ENCODE measurements around the gene ANKRD45.
"Not testable (repeated sequence)": the region's sequence is repeated elsewhere in the genome, so short reads cannot be mapped to it uniquely, and the experiment has no call there.

ANKRD45 gene

GRCh38 chr1:173568483-173568882, 101.2 kb downstream of the ANKRD45 start:
- H3K27ac ChIP-seq (ENCODE audit: low read depth, low read length), result no peak overlapping the region
- no peaks in the 10 kb centered on the region for H3K79me2 ChIP-seq (ENCODE audit: control insufficient read depth, low read length)
- H3K36me3 ChIP-seq (ENCODE audit: control insufficient read depth, low read length), result no peaks in the 10 kb centered on the region
- TF ChIP-seq EZH2phosphoT487 (IDR thresholded peaks at IDR 0.05; ENCODE audit: borderline replicate concordance, low read length), result no peak
- TF ChIP-seq, protein P1, sequence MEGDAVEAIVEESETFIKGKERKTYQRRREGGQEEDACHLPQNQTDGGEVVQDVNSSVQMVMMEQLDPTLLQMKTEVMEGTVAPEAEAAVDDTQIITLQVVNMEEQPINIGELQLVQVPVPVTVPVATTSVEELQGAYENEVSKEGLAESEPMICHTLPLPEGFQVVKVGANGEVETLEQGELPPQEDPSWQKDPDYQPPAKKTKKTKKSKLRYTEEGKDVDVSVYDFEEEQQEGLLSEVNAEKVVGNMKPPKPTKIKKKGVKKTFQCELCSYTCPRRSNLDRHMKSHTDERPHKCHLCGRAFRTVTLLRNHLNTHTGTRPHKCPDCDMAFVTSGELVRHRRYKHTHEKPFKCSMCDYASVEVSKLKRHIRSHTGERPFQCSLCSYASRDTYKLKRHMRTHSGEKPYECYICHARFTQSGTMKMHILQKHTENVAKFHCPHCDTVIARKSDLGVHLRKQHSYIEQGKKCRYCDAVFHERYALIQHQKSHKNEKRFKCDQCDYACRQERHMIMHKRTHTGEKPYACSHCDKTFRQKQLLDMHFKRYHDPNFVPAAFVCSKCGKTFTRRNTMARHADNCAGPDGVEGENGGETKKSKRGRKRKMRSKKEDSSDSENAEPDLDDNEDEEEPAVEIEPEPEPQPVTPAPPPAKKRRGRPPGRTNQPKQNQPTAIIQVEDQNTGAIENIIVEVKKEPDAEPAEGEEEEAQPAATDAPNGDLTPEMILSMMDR (IDR thresholded peaks at IDR 0.05; ENCODE audit: low read depth, low read length, poor library complexity, severe bottlenecking), result no peak
- no peaks in the 10 kb centered on the region for H3K27me3 ChIP-seq (ENCODE audit: control insufficient read depth, low read length)
- no peaks in the 10 kb centered on the region for H3K9me2 ChIP-seq (replicated peaks; ENCODE audit: control insufficient read depth, low read length)
- no peak overlapping the region for H3K4me3 ChIP-seq (ENCODE audit: low read length)
- H3K4me1 ChIP-seq (ENCODE audit: control insufficient read depth, low read length), result no peaks in the 10 kb centered on the region
- no peak overlapping the region for H3K4me2 ChIP-seq (ENCODE audit: low read length)
- no peaks in the 10 kb centered on the region for H3F3A ChIP-seq (ENCODE audit: control insufficient read depth, insufficient read depth)
- H4K20me1 ChIP-seq (ENCODE audit: control insufficient read depth, insufficient read depth, low read depth, low read length), result no peaks in the 10 kb centered on the region
- no peaks in the 10 kb centered on the region for H3K9me3 ChIP-seq (ENCODE audit: control insufficient read depth, insufficient read depth, low read length)

DNA sequence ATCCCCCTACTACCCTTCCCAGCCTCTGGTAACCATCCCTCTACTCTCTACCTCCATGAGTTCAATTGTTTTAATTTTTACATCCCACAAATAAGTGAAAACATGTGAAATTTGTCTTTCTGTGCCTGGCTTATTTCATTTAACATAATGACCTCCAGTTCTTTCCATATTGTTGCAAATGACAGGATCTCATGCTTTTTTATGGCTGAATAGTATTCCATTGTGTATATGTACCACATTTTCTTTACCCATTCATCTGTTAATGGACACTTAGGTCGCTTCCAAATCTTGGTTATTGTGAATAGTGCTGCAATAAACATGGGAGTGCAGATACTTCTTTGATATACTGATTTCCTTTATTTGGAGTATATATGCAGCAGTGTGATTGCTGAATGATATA, 105.8 kb downstream of the ANKRD45 start:
- not testable (repeated sequence) for H3K4me1 ChIP-seq (ENCODE audit: control insufficient read depth, low read length); H3K27me3 ChIP-seq (ENCODE audit: control insufficient read depth, low read length); H3K27ac ChIP-seq (ENCODE audit: low read depth, low read length); H3K79me2 ChIP-seq (ENCODE audit: control insufficient read depth, low read length); H3K4me3 ChIP-seq (ENCODE audit: low read length); H3K9me2 ChIP-seq (replicated peaks; ENCODE audit: control insufficient read depth, low read length); H3F3A ChIP-seq (ENCODE audit: control insufficient read depth, insufficient read depth); H3K4me2 ChIP-seq (ENCODE audit: low read length); H3K9me3 ChIP-seq (ENCODE audit: control insufficient read depth, insufficient read depth, low read length); H3K36me3 ChIP-seq (ENCODE audit: control insufficient read depth, low read length); H4K20me1 ChIP-seq (ENCODE audit: control insufficient read depth, insufficient read depth, low read depth, low read length)

DNA sequence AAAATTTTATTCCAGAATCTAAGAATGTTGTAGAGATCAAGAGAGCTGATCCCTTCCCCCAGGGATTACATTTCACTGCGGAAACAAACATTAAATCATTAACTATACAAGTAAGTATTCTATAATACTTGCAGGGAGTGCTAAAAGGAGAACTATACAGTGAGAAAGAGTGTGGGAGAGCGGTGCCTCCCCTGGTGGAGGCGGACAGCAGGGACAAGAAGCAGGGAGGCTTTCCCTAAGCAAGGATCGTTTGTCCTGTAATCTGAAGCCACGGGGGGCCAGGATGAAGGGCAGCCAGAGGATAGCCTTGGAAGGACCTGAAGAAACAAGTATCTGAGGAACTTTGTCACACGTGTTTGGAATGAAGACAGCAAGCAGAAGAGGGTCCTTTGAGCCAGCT, 106.8 kb downstream of the ANKRD45 start:
- no peaks in the 10 kb centered on the region for H3K9me3 ChIP-seq (ENCODE audit: control insufficient read depth, insufficient read depth, low read length)
- H3K36me3 ChIP-seq (ENCODE audit: control insufficient read depth, low read length), result no peaks in the 10 kb centered on the region
- no peaks in the 10 kb centered on the region for H3K79me2 ChIP-seq (ENCODE audit: control insufficient read depth, low read length)
- no peaks in the 10 kb centered on the region for H3K4me1 ChIP-seq (ENCODE audit: control insufficient read depth, low read length)
- TF ChIP-seq, protein P1 (IDR thresholded peaks at IDR 0.05; ENCODE audit: low read depth, low read length, poor library complexity, severe bottlenecking), result no peak
- no peak for TF ChIP-seq EZH2phosphoT487 (IDR thresholded peaks at IDR 0.05; ENCODE audit: borderline replicate concordance, low read length)
- no peaks in the 10 kb centered on the region for H3K27me3 ChIP-seq (ENCODE audit: control insufficient read depth, low read length)
- no peaks in the 10 kb centered on the region for H3K9me2 ChIP-seq (replicated peaks; ENCODE audit: control insufficient read depth, low read length)
- H3K27ac ChIP-seq (ENCODE audit: low read depth, low read length), result no peak overlapping the region
- H4K20me1 ChIP-seq (ENCODE audit: control insufficient read depth, insufficient read depth, low read depth, low read length), result no peaks in the 10 kb centered on the region
- H3K4me3 ChIP-seq (ENCODE audit: low read length), result no peak overlapping the region
- H3K4me2 ChIP-seq (ENCODE audit: low read length), result no peak overlapping the region
- no peaks in the 10 kb centered on the region for H3F3A ChIP-seq (ENCODE audit: control insufficient read depth, insufficient read depth)

GRCh38 chr1:173561263-173561662, 108.4 kb downstream of the ANKRD45 start:
- Histone ChIP-seq H3F3A (ENCODE audit: control insufficient read depth, insufficient read depth) (no peaks in the 10 kb centered on the region), H3K27me3 (ENCODE audit: control insufficient read depth, low read length) (no peaks in the 10 kb centered on the region), H3K36me3 (ENCODE audit: control insufficient read depth, low read length) (no peaks in the 10 kb centered on the region), H3K27ac (ENCODE audit: low read depth, low read length) (no peak overlapping the region), H3K79me2 (ENCODE audit: control insufficient read depth, low read length) (no peaks in the 10 kb centered on the region), H3K9me3 (ENCODE audit: control insufficient read depth, insufficient read depth, low read length) (no peaks in the 10 kb centered on the region), H4K20me1 (ENCODE audit: control insufficient read depth, insufficient read depth, low read depth, low read length) (no peaks in the 10 kb centered on the region), H3K9me2 (replicated peaks; ENCODE audit: control insufficient read depth, low read length) (no peaks in the 10 kb centered on the region), H3K4me3 (ENCODE audit: low read length) (no peak overlapping the region), H3K4me2 (ENCODE audit: low read length) (no peak overlapping the region), H3K4me1 (ENCODE audit: control insufficient read depth, low read length) (no peaks in the 10 kb centered on the region)
- TF ChIP-seq, protein P1 (IDR thresholded peaks at IDR 0.05; ENCODE audit: low read depth, low read length, poor library complexity, severe bottlenecking), result no peak
- no peak for TF ChIP-seq EZH2phosphoT487 (IDR thresholded peaks at IDR 0.05; ENCODE audit: borderline replicate concordance, low read length)
